ENCODE results near the gene TNFAIP2.

- TF ChIP-seq, protein P1, sequence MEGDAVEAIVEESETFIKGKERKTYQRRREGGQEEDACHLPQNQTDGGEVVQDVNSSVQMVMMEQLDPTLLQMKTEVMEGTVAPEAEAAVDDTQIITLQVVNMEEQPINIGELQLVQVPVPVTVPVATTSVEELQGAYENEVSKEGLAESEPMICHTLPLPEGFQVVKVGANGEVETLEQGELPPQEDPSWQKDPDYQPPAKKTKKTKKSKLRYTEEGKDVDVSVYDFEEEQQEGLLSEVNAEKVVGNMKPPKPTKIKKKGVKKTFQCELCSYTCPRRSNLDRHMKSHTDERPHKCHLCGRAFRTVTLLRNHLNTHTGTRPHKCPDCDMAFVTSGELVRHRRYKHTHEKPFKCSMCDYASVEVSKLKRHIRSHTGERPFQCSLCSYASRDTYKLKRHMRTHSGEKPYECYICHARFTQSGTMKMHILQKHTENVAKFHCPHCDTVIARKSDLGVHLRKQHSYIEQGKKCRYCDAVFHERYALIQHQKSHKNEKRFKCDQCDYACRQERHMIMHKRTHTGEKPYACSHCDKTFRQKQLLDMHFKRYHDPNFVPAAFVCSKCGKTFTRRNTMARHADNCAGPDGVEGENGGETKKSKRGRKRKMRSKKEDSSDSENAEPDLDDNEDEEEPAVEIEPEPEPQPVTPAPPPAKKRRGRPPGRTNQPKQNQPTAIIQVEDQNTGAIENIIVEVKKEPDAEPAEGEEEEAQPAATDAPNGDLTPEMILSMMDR (IDR thresholded peaks at IDR 0.05): no peak
- no peak for TF ChIP-seq POLR2A (IDR thresholded peaks at IDR 0.05)
Observed at GRCh38 chr14:103116636-103117035, 6.6 kb upstream of the TNFAIP2 start.

All from testis (tissue), 2 donors.